H4 (cell line): Measurements from ENCODE around the gene HDAC9. TPM values are rescaled to one million over a fixed set of nuclear protein-coding genes. Genes with fewer than 3 reads are reported as not detected.

Experiments
- DNase-seq: peaks from one replicate; pipeline ENCODE4 v3.0.0-alpha.2; 2015; ENCODE audit warnings: low spot score
- total RNA-seq: library from RNA; depleted of rRNA; stranded (reverse); fragments of >200 nt; shearing (Covaris generic); gene quantifications from 2 replicates; pipeline ENCODE4 v1.2.3, GENCODE V29; 2014

The HDAC9 gene
- total RNA-seq, 1 experiment from 2014 or later: 22.5 TPM

- DNase-seq: no peak
Measured at GRCh38 chr7:18555968-18556367, 60.4 kb downstream of the HDAC9 start.

DNA sequence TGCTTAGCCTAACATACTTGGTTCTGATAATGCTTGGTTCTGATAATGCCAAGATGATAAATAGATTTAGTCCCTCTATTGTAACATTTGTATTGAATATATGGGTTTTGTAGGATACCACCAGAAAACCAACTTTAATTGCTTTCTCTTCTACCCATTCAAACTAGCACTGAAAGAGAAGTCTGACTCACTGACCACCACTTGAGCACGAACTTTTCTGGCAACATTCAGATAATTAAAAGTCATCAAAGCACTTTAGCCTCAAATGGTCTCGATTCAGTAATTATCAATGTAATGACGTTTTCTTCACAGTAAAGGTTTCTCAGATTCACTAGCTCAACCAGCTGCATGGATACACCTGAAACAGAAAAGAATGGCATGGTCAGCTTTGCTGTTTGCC is 63.0 kb downstream of the HDAC9 start:
- DNase-seq: peak; percentile 51

GRCh38 chr7:18558910-18559309 is 63.4 kb downstream of the HDAC9 start:
- no peak for DNase-seq

DNA sequence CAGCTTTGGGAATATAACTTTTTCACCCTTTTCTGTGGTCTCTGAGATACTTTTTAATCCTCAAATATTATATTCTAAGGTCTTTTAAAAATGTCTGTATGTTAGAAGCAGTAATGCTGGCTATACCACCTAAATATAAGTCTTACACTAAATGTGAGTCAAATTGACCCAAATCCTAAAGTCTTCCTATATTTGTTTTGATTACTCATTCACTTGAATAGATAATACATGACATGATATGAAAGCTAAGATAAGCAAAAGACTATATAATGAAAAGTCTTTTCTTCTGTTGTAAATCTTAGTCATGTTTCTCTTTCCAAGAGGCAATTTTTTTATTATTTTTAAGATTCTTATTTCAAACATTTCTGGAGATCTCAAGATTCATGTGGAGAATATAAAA is 64.2 kb downstream of the HDAC9 start:
- DNase-seq: no peak

DNA sequence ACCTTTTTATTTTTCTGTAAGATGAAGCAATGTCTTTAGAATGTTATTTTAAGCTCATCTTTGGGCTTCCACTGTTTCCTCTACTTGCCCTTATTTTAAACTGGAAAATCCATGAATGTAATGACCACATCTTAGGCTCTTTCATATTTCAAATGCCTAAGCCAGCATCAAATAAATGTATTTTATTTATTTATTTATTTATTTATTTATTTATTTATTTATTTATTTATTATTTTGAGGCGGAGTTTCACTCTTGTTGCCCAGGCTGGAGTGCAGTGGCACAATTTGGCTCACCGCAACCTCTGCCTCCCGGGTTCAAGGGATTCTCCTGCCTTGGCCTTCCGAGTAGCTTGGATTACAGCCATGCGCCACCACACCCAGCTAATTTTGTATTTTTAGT is 69.2 kb downstream of the HDAC9 start:
- DNase-seq: no peak

GRCh38 chr7:18565337-18565736 is 69.8 kb downstream of the HDAC9 start:
- no peak for DNase-seq

- no peak for DNase-seq
Measured at GRCh38 chr7:18566205-18566604, 70.7 kb downstream of the HDAC9 start.

DNA sequence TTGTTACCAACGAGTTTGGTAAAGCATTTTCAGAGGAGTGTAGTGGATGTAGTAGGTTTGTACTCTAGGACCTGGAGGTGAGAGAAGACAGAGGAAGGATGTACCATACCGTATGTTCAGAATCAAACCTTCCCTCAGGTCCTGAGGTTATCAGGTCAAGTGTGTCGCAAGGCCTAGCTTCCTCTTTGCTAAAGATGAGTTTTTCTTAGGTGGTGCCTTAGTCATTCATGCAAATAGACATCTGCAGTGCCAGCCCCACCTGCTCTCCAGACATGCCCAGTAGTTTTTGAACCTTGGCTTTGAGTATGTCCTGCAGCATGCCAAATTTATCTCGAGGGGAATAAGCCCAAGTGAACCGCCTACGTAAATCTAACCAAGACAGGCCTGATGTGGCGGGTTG is 71.3 kb downstream of the HDAC9 start:
- no peak for DNase-seq

DNA sequence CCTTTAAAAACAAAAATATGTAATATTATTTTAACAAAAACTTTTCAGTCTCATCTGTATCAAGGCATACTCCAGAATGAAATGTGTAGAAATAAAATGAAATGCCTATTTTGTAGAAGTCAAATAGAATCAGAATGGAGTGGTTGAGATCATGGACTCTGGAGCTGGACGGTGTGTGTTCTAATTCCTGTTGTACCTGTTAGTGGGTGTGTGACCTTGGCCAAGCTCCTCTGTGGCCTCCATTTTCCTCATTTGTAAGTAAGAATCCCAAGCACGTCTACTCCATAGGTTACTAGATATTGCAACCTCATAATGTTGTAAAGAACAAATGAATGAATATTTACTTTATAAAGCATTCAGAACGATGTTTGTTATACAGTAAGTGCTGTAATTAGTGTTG is 74.9 kb downstream of the HDAC9 start:
- no peak for DNase-seq

GRCh38 chr7:18570890-18571478 is 75.4 kb downstream of the HDAC9 start:
- peak; percentile 85 for DNase-seq

- no peak for DNase-seq
Measured at GRCh38 chr7:18572154-18572553, 76.6 kb downstream of the HDAC9 start.

DNA sequence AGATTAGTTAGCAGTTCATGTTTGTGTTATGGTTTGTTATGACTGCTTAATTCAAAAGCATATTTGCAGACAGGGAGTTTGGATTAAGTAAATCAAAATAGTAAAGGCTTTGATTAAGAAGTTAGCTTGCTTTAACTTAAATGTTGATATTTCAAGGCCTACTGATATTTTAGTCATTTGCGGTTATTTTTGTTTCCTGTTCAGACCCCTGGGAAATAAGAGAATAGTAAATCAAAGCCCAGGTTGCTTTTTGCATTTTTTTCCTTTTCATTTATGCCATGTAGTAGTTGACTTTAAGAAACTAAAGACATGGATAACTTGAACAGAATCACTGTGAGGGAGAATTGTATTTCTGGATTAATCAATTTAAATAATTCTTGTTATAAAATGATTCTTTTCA is 77.3 kb downstream of the HDAC9 start:
- DNase-seq: no peak

GRCh38 chr7:18573410-18574234 is 78.1 kb downstream of the HDAC9 start:
- no peak for DNase-seq

DNA sequence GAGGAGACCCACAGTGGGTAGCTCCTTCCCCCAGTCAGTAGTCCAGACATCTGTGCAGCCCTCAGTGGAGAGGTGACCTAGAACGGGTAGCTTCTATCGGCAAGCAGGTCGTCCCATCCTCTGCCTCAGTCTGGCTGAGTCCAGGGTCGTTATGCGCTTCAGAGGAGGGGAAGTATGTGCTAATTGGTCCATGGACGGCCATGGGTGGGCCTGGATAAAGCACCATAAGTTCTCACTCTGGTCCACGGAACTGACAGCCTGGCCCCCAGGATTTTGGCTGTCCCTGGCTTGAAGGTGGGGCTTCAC is 78.6 kb downstream of the HDAC9 start:
- no peak for DNase-seq

- DNase-seq: no peak
Measured at GRCh38 chr7:18574676-18575075, 79.1 kb downstream of the HDAC9 start.

- DNase-seq: no peak
Measured at GRCh38 chr7:18575622-18576572, 80.3 kb downstream of the HDAC9 start.

DNA sequence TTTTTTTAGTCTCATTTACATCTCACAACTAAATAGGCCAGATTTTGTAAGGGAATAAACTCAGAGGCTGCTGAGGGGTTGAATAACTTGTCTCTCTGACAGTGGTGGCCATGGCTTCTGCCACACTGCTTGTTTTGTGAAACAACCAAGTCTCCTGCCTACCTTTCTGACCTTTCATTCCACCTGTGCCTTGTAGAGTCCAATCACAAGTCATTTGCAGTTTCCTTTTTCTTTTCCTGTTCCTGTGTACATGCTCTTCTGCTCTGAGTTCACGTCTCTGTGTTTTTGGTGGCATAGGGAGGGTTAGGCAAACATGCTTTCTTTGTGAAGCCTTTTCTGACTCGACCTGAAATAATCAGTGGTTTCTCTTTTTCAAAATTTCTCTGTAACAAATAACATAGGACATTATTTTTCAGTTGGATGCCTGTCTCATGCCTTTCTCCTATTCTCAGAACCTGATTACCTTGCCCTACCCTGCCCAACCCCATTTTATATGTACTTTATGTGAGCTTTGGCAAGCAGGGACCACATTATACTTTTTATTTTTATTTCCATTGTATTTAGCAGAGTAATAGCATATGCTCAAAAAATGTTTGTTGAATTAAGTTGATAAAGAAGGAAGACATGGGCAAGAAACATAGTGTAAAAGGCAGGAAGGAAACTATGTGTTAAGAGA is 81.7 kb downstream of the HDAC9 start:
- DNase-seq: no peak

- no peak for DNase-seq
Measured at GRCh38 chr7:18579698-18580097, 84.1 kb downstream of the HDAC9 start.

DNA sequence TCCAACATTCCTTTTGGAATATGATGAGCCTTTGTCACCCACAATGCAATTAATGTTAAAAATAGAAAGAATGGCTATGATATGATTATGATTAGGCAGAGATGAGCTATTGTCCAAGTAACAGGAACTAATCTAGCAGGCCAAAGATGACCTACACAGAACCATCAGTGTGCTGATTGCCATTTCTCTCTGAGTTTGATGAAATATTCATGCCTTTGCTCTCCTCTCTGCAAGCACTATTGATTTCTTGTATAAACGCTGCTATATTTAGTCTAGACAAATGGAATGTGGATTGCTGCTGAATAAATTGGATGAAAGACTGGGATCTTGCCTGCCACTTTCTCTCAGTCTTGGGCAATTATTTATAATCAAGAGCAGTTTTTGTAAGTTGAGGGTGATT is 85.4 kb downstream of the HDAC9 start:
- no peak for DNase-seq

- DNase-seq: peak; percentile 77
Measured at GRCh38 chr7:18583305-18583704, 87.8 kb downstream of the HDAC9 start.

- no peak for DNase-seq
Measured at GRCh38 chr7:18590241-18590640, 94.7 kb downstream of the HDAC9 start.

- peak; percentile 75 for DNase-seq
Measured at GRCh38 chr7:18590744-18591340, 95.3 kb downstream of the HDAC9 start.
